ENCODE measurements around the gene CPTP.

- TF ChIP-seq POLR2A (IDR thresholded peaks at IDR 0.05; ENCODE audit: low read length) = no peak
- no peak for TF ChIP-seq GATA1 (IDR thresholded peaks at IDR 0.05; ENCODE audit: low read depth, low read length)
Measured at GRCh38 chr1:1302006-1302430, 22.6 kb upstream of the CPTP start.

Data from erythroblast (primary cell).